ENCODE data around the gene GABBR2.
"Not testable (repeated sequence)": the region's sequence is repeated elsewhere in the genome, so short reads cannot be mapped to it uniquely, and the experiment has no call there.

GABBR2 gene

GRCh38 chr9:98665501-98665900 lies 43.2 kb downstream of the GABBR2 start:
- TF ChIP-seq CTCF (IDR thresholded peaks at IDR 0.05), result no peak
- H2AFZ ChIP-seq, result no peak overlapping the region
- no peaks in the 10 kb centered on the region for H3K27me3 ChIP-seq (ENCODE audit: control insufficient read depth, insufficient read depth, low read length)
- H3K4me3 ChIP-seq (ENCODE audit: low read depth, low read length), result no peak overlapping the region
- H3K27ac ChIP-seq, result no peak overlapping the region
- H3K4me2 ChIP-seq (ENCODE audit: low read length), result no peak overlapping the region
- no peaks in the 10 kb centered on the region for H3K9me3 ChIP-seq (ENCODE audit: control insufficient read depth, low read length)
- H3K4me1 ChIP-seq, result no peaks in the 10 kb centered on the region
- H3K9ac ChIP-seq, result no peak overlapping the region
- no peaks in the 10 kb centered on the region for H3K79me2 ChIP-seq
- no peaks in the 10 kb centered on the region for H3K36me3 ChIP-seq (ENCODE audit: control insufficient read depth, insufficient read depth, low read length)

GRCh38 chr9:98660541-98660940 lies 48.2 kb downstream of the GABBR2 start:
- Histone ChIP-seq H3K4me2 (ENCODE audit: low read length) (no peak overlapping the region), H3K27me3 (ENCODE audit: control insufficient read depth, insufficient read depth, low read length) (no peaks in the 10 kb centered on the region), H3K36me3 (ENCODE audit: control insufficient read depth, insufficient read depth, low read length) (no peaks in the 10 kb centered on the region), H3K9me3 (ENCODE audit: control insufficient read depth, low read length) (no peaks in the 10 kb centered on the region), H3K9ac (no peak overlapping the region), H3K27ac (no peak overlapping the region), H3K4me3 (ENCODE audit: low read depth, low read length) (no peak overlapping the region), H3K79me2 (no peaks in the 10 kb centered on the region), H3K4me1 (no peaks in the 10 kb centered on the region), H2AFZ (no peak overlapping the region)
- no peak for TF ChIP-seq CTCF (IDR thresholded peaks at IDR 0.05)

- no peak overlapping the region for H3K4me3 ChIP-seq (ENCODE audit: low read depth, low read length)
- no peak overlapping the region for H2AFZ ChIP-seq
- no peak for TF ChIP-seq CTCF (IDR thresholded peaks at IDR 0.05)
Observed at GRCh38 chr9:98658951-98659351, 49.8 kb downstream of the GABBR2 start.

GRCh38 chr9:98657897-98658296 lies 50.8 kb downstream of the GABBR2 start:
- H3K79me2 ChIP-seq, result no peaks in the 10 kb centered on the region
- no peak overlapping the region for H3K4me3 ChIP-seq (ENCODE audit: low read depth, low read length)
- no peaks in the 10 kb centered on the region for H3K27me3 ChIP-seq (ENCODE audit: control insufficient read depth, insufficient read depth, low read length)
- no peaks in the 10 kb centered on the region for H3K4me1 ChIP-seq
- H3K9me3 ChIP-seq (ENCODE audit: control insufficient read depth, low read length), result no peaks in the 10 kb centered on the region
- TF ChIP-seq CTCF (IDR thresholded peaks at IDR 0.05), result no peak
- H3K9ac ChIP-seq, result no peak overlapping the region
- H3K36me3 ChIP-seq (ENCODE audit: control insufficient read depth, insufficient read depth, low read length), result no peaks in the 10 kb centered on the region
- no peak overlapping the region for H3K27ac ChIP-seq
- no peak overlapping the region for H3K4me2 ChIP-seq (ENCODE audit: low read length)
- H2AFZ ChIP-seq, result no peak overlapping the region

More at GRCh38 chr9:98658951-98659351, 49.8 kb downstream of the GABBR2 start:
- Histone ChIP-seq H3K36me3 (ENCODE audit: control insufficient read depth, insufficient read depth, low read length) (no peaks in the 10 kb centered on the region), H3K4me2 (ENCODE audit: low read length) (no peak overlapping the region), H3K9ac (no peak overlapping the region), H3K27me3 (ENCODE audit: control insufficient read depth, insufficient read depth, low read length) (no peaks in the 10 kb centered on the region), H3K79me2 (no peaks in the 10 kb centered on the region), H3K27ac (no peak overlapping the region), H3K9me3 (ENCODE audit: control insufficient read depth, low read length) (no peaks in the 10 kb centered on the region), H3K4me1 (no peaks in the 10 kb centered on the region)

GRCh38 chr9:98656511-98656910 lies 52.2 kb downstream of the GABBR2 start:
- Histone ChIP-seq H3K27me3 (ENCODE audit: control insufficient read depth, insufficient read depth, low read length) (no peaks in the 10 kb centered on the region), H3K9ac (no peak overlapping the region), H3K9me3 (ENCODE audit: control insufficient read depth, low read length) (no peaks in the 10 kb centered on the region)

GRCh38 chr9:98655428-98655827 lies 53.3 kb downstream of the GABBR2 start:
- H2AFZ ChIP-seq; H3K4me1 ChIP-seq; H3K4me2 ChIP-seq (ENCODE audit: low read length); H3K27me3 ChIP-seq (ENCODE audit: control insufficient read depth, insufficient read depth, low read length); H3K9ac ChIP-seq; H3K79me2 ChIP-seq; H3K27ac ChIP-seq; H3K4me3 ChIP-seq (ENCODE audit: low read depth, low read length); H3K9me3 ChIP-seq (ENCODE audit: control insufficient read depth, low read length); H3K36me3 ChIP-seq (ENCODE audit: control insufficient read depth, insufficient read depth, low read length): not testable (repeated sequence)

More at GRCh38 chr9:98656511-98656910, 52.2 kb downstream of the GABBR2 start:
- Histone ChIP-seq H3K4me3 (ENCODE audit: low read depth, low read length) (no peak overlapping the region), H3K4me1 (no peaks in the 10 kb centered on the region), H3K27ac (no peak overlapping the region), H3K79me2 (no peaks in the 10 kb centered on the region), H3K36me3 (ENCODE audit: control insufficient read depth, insufficient read depth, low read length) (no peaks in the 10 kb centered on the region), H3K4me2 (ENCODE audit: low read length) (no peak overlapping the region), H2AFZ (no peak overlapping the region)
- no peak for TF ChIP-seq CTCF (IDR thresholded peaks at IDR 0.05)
